ENCODE data around the gene PLCB4. TPM values are rescaled to one million over a fixed set of nuclear protein-coding genes. Genes with fewer than 3 reads are reported as not detected.

PLCB4 gene
- total RNA-seq, 1 experiment from 2014 or later: 0.07 TPM

DNA sequence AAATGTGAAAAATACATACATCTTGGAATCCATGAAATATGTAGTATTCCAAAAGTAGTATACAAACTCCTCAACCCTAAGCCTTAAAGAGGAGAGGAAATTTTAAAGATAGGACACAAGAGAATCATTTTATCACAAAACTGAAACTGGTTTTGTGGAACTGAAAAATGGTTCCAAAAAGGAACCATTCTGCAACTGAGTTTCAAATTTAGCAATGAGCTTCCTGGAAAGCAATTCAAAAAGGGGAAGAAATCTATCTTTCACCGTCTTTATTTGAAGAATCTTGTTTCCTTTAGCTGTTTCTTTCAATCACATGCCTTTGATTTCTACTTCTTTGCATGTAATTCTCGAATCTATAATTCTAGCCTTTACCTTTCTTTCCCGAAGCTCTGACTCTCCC, 413.3 kb downstream of the PLCB4 start:
- no peak overlapping the region for H3K4me3 ChIP-seq
- no peaks in the 10 kb centered on the region for H3K36me3 ChIP-seq
- DNase-seq: no peak
- H3K27me3 ChIP-seq: no peaks in the 10 kb centered on the region
- H3K9me3 ChIP-seq: no peaks in the 10 kb centered on the region

DNA sequence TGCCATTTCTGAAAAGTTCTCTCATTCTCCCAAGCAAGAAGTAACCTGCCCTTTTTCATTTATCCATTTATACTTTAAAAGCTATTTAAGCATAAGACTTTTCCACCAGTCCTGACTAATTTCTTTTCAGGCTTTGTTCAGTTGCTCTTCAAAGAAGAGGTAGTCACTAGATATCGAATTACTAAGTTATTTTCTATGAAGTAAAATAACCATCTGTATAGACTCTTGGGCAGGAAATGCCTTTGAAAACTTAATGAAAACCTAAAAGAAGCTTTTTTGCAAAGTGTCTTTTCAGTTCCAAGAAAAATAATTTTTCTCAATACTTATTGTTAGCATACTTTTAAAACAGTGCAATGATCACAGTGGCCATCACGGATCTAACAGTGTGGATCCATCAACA, 414.2 kb downstream of the PLCB4 start:
- no peaks in the 10 kb centered on the region for H3K36me3 ChIP-seq
- no peaks in the 10 kb centered on the region for H3K9me3 ChIP-seq
- DNase-seq: no peak
- no peak overlapping the region for H3K4me3 ChIP-seq
- H3K27me3 ChIP-seq: no peaks in the 10 kb centered on the region

DNA sequence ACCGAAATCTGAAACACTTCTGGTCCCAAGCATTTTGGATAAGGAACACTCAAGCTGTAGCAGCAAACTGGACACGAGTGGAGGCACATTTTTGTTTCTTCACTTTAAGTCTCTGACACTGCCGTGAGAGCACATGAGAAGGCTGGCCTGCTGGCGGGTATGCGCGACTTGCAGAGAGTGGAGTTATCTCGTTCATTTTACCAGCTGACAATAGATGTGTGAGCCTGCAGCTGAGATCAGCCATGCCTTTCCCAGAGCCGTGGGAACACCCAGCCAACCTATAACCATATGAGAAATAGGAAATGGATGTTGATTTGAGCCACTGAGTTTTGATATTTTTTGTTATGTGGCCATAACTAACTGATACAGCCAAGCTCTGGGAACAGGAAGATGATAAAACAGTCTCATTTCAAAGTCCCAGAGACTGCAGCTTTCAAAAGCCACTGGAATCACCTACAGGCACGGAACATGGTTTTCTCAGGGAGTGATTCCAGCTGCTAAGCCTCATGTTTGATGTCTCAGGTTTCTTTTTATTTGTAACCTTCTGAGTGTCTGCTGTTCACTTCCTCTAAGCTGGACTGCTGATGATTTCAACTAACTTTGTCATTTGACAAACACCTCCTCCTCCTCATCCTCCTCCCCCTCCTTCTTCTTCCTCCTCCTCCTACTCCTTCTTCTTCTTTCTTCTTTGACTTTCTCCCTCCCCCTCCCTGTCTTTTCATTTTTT, 416.9 kb downstream of the PLCB4 start:
- Histone ChIP-seq H3K27me3 (no peaks in the 10 kb centered on the region), H3K36me3 (no peaks in the 10 kb centered on the region), H3K9me3 (no peaks in the 10 kb centered on the region), H3K4me3 (no peak overlapping the region)
- no peak for DNase-seq

DNA sequence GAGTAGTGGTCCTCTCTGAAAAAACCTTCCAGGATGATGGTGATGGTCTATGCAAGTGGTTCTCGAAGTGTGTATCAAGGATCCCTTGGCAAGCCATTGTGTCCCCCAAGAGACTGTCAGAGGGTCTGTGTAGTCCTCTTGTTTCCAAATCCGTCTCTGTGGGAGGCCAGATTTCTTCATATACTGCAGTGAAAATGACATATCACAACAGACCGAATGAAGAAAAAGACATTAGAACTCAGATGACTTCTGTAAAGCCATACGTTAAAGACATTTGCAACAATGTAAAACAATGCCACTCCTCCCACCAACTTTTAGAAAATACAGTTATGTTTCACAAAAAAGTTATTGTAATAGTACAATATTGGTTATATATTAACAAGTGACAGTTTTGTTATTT, 418.3 kb downstream of the PLCB4 start:
- H3K27me3 ChIP-seq: no peaks in the 10 kb centered on the region
- no peak overlapping the region for H3K4me3 ChIP-seq
- no peak for DNase-seq

DNA sequence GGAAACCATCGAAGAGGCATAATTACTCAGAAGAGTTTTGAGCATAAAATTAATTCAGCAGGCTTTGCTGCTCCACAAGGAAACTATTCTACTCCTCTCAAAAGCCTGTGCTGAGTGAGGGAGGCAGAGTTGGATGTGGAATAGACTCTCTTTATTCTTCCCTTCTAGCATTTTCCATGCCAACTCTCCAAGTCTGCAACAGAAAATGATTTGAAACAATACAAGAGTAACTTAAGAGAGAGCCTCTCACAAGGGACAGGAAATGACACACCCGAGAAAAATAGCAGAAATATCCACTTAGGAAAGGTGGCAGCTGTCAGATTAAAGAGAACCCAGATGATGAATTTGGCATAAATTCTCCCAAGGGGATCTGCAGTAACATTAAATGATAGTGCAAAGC, 419.2 kb downstream of the PLCB4 start:
- H3K27me3 ChIP-seq: no peaks in the 10 kb centered on the region
- no peak for DNase-seq
- H3K36me3 ChIP-seq: no peaks in the 10 kb centered on the region
- no peak overlapping the region for H3K4me3 ChIP-seq
- no peaks in the 10 kb centered on the region for H3K9me3 ChIP-seq

More for the DNA sequence above, 418.3 kb downstream of the PLCB4 start:
- no peaks in the 10 kb centered on the region for H3K36me3 ChIP-seq
- no peaks in the 10 kb centered on the region for H3K9me3 ChIP-seq

DNA sequence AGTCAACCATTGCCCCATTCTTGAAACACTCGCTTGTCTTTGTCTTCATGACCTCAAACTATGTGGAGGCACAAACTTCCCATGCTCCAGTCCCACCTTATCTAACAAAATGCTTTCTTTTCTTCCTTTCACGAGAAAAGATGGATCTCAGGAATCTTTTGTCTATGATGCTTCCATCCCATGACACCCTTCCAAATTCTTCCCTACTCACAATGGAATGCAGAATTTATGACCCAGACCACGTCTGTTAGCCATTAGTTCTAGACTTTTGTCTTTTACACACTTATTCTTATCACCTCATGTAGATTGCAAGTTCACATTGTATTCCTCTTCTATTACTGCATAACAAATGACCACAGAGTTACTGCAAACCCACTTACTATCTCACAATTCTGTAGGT, 421.3 kb downstream of the PLCB4 start:
- H3K4me3 ChIP-seq: no peak overlapping the region
- H3K27me3 ChIP-seq: no peaks in the 10 kb centered on the region
- no peak for DNase-seq
- H3K9me3 ChIP-seq: no peaks in the 10 kb centered on the region
- H3K36me3 ChIP-seq: no peaks in the 10 kb centered on the region

DNA sequence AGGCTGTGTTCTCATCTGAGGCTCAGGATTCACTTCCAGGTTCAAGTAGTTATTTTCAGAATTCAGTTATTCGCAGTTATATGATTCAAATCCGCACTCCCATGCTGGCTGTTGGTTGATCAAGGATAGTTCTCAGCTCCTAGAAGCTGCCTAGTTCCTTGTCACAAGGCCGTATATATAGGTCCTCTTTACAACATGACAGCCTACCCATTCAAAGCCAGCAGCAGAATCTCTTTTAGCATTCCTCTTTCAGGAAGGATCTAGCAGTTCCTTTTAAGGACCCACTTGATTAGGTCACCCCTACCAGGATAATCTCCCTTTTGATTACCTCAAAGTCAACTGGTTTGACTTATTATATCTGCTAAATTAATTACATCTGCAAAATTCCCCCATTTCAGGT, 421.7 kb downstream of the PLCB4 start:
- Histone ChIP-seq H3K27me3 (no peaks in the 10 kb centered on the region), H3K4me3 (no peak overlapping the region), H3K9me3 (no peaks in the 10 kb centered on the region), H3K36me3 (no peaks in the 10 kb centered on the region)
- DNase-seq: no peak

DNA sequence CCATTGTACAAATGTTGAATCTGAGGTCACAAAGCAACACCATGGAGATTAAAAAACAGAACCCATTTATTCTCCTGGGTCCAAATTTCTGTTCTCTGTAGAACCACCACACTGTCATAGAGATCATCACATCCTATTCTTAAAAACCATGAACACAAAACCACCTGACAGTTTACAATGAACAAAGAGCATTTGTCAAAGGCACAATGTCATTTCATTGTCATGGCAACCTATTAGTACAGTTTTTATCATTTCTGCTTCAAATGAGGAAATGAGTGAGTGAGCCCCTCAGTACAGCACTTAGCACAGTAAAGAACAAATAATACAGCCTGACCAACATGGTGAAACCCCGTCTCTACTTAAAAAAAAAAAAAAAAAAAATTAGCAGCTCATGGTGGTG, 422.4 kb downstream of the PLCB4 start:
- H3K4me3 ChIP-seq: no peak overlapping the region
- H3K9me3 ChIP-seq: no peaks in the 10 kb centered on the region
- no peaks in the 10 kb centered on the region for H3K27me3 ChIP-seq
- DNase-seq: no peak
- no peaks in the 10 kb centered on the region for H3K36me3 ChIP-seq

DNA sequence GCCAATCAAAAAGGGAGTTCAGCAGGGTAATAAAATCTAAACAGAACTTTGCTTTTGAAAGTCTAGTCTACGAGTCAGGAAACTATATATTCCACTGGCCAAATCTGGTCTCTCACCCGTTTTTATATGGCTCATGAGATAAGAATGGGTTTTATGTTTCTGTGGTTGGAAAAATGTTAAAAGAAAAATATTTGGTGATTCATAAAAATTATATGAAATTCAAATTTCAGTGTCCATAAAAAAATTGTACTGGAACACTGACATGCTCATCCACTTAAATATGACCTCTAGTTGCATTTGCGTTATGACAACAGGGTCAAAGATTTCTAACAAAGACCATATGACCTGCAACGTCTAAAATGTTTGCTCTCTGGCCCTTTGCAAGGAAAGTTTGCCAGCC, 423.2 kb downstream of the PLCB4 start:
- no peak for DNase-seq

DNA sequence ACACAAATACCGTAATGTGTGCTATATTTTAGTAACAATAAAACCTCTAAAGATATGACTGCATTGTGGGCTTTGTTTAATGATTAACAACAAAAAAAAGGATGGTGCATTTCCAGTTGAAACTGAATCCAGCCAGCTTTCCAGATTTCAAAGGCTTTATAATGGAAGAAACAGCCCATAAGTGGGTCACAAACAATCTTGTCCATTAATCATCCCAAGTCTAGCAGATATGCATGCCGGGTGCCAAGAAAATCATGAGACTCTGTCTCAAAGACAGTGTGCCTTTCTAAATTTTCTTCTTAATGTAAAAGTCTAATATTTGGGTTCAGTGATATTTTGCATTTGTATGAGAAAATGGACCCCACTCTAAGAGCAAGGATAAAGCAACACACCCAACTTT, 424.9 kb downstream of the PLCB4 start:
- Histone ChIP-seq H3K4me3 (no peak overlapping the region), H3K36me3 (no peaks in the 10 kb centered on the region), H3K9me3 (no peaks in the 10 kb centered on the region), H3K27me3 (no peaks in the 10 kb centered on the region)
- no peak for DNase-seq

More for the DNA sequence above, 423.2 kb downstream of the PLCB4 start:
- H3K27me3 ChIP-seq: no peaks in the 10 kb centered on the region
- no peak overlapping the region for H3K4me3 ChIP-seq
- no peaks in the 10 kb centered on the region for H3K9me3 ChIP-seq
- H3K36me3 ChIP-seq: no peaks in the 10 kb centered on the region

DNA sequence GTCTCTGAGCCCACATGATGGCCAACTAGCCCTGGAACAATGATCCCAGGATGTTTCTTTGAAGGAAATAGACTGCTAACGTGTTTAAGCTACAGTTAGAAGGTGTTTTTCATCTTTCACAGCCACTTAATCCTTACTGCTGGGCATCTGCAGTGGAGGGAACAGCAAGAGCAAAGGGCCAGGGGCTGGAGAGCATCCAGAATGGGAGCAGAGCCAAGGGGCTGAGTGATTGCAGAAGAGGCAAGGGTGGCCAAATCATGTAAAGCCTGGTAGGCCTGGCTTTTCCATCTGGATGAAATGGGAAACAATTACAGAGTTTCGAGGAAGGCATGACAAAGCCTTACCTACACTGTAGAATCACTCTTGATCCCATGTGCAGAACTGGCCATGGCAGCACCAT, 426.8 kb downstream of the PLCB4 start:
- Histone ChIP-seq H3K4me3 (no peak overlapping the region), H3K27me3 (no peaks in the 10 kb centered on the region), H3K36me3 (no peaks in the 10 kb centered on the region), H3K9me3 (no peaks in the 10 kb centered on the region)
- peak; percentile 38 for DNase-seq

DNA sequence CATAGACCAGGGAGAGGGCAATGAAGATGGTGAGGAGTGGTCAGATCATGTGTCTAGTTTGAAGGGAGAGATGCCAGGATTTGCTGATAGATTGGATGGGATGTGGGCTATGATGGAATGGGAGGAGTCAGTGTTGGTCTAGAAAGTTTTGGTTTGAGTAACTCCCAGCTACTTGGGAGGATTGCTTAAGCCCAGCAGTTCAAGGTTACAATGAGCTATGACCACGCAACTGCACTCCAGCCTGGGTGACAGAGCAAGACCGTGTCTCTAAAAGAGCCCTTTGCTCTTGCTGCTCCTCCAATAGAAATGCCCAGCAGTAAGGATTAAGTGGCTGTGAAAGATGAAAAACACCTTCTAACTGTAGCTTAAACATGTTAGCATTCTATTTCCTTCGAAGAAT, 427.3 kb downstream of the PLCB4 start:
- Histone ChIP-seq H3K27me3 (no peaks in the 10 kb centered on the region), H3K4me3 (no peak overlapping the region), H3K9me3 (no peaks in the 10 kb centered on the region), H3K36me3 (no peaks in the 10 kb centered on the region)
- DNase-seq: no peak

DNA sequence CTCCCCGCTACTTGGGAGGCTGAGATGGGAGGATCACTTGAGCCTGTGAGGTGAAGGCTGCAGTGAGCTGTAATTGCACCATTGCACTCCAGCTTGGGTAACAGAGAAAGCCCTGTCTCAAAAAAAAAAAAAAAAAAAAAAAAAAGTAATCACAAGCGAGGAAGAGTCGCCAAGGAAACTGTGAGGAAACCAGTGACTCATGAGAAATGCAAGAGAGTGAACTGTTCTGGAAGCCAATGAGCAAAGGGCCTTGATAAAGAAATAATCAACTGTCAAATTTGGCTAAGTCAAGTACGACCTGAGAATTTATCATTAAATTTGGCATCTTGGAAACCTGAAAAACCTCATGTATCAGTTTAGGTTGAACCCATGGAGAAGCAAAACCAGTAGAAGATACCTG, 429.4 kb downstream of the PLCB4 start:
- no peaks in the 10 kb centered on the region for H3K36me3 ChIP-seq
- no peaks in the 10 kb centered on the region for H3K9me3 ChIP-seq
- H3K27me3 ChIP-seq: no peaks in the 10 kb centered on the region
- no peak overlapping the region for H3K4me3 ChIP-seq
- DNase-seq: peak; percentile 41

DNA sequence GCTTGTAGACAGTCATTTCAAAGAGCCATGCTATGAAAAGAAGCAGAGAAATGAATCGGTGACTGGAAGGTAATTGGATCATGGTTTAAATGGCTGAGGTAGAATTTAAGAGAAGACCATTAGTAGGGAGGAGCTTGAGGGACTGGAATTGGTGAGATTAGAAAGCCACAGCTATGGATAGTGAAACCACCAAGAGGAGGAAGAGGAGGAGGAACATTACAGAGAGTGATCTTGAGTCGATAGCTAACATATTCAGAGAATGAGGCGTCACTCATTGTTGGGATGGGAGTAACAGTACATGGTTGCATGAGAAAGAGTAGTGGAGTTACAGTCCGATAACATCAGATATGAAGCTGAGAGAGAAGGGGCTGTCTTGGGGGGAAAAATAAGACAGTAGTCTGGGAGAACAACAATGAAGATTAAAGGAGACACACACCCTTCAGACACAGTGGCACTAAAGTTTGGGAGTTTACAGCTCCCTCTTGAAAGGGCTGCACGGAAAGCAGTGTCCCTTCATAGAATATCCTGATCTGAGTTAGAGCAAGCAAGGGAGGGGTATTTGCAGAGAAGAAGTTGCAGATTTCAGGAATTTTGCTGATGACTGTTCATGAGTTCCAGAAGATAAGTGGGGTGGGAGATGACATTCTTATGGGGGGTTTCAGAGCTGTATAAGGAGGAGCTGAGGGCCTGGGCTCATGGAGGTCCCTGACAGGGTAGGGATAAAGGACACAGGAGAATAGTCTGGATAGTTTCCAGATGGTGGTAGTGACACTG, 430.4 kb downstream of the PLCB4 start:
- Histone ChIP-seq H3K36me3 (no peaks in the 10 kb centered on the region), H3K4me3 (no peak overlapping the region), H3K9me3 (no peaks in the 10 kb centered on the region), H3K27me3 (no peaks in the 10 kb centered on the region)
- no peak for DNase-seq

DNA sequence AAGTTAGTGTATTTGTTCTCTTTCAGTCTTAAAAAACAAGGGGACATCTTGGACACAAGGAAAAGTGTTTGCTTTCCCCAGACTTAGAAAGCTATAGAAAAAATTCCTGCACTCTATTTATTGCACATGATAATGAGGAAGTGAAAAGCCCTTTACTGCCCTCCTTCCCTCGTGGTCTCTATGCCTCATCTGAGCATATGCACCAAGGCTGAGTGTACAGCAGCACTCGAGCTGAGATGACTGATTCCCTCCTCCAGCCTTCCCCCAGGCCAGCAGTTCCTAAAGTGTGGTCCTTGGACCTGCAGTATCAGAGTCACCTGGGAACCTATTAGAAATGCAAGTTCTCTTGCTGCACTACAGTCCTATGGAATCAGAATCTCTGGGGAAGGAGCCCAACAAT, 431.2 kb downstream of the PLCB4 start:
- Histone ChIP-seq H3K36me3 (no peaks in the 10 kb centered on the region), H3K27me3 (no peaks in the 10 kb centered on the region), H3K4me3 (no peak overlapping the region), H3K9me3 (no peaks in the 10 kb centered on the region)
- no peak for DNase-seq

DNA sequence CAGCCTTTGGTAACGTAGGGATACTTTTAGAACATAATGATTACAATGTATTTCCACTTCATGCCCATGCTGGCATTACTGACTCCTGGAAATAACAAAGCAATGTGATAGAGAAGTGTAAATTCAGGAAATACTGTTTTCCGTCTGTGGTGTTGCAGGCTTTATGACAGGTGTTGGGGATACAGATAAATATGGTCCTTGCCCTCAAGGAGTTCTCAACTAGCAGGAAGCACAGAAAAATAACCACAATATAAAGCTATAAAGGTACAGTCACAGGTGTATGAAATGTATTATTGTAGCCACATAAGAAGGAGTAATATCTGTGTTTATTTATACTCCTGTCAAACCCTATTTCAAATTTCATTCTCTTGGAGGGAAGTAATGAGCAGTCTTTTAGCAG, 432.6 kb downstream of the PLCB4 start:
- H3K36me3 ChIP-seq: no peaks in the 10 kb centered on the region
- no peaks in the 10 kb centered on the region for H3K9me3 ChIP-seq

DNA sequence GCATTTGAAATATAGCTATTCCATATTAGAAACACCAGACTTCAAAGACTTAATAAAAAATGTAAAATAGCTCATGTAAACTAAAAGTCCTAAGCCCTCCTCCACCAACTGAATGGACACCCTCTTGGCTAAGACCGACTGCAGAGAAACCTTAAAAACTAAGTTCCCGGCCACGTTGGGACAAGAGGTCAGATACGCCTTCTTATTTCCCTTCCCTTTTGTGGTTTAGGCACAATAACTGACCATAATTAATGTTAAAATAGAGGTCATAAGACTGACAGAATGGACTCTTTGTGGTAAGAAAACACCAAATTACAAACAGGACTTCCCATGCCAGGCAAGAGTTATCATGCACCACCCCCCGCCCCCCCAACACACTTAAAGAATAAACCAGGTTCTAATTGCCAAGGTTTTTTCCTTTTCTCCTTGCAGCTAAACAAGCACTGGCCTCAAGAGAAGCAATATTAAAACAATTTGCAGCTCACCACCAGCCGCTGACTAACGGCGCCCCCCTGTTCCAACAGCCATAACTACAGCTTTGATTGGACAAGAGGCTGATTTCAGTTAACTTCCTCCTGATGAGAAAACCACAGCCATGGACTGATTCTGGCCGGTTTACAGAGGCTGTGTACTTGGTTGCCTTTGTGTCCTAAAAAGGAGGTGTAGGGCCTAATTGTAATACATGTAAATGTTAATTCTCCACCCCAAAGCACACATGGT, 434.8 kb downstream of the PLCB4 start:
- no peaks in the 10 kb centered on the region for H3K27me3 ChIP-seq
- DNase-seq: peak; percentile 80
- no peaks in the 10 kb centered on the region for H3K36me3 ChIP-seq
- no peaks in the 10 kb centered on the region for H3K9me3 ChIP-seq
- no peak overlapping the region for H3K4me3 ChIP-seq

More for the DNA sequence above, 432.6 kb downstream of the PLCB4 start:
- Histone ChIP-seq H3K27me3 (no peaks in the 10 kb centered on the region), H3K4me3 (no peak overlapping the region)
- DNase-seq: no peak
